Sigmoid colon (tissue), 3 donors: ENCODE results near the gene LMO1.

Experiments used
- CTCF ChIP-seq, 4 experiments: fragments of 450-650 bp in 3 of 4; fragments of 200-600 bp in 1 of 4; IDR thresholded peaks; one replicate each; pipeline ENCODE4 v1.5.1; 2016 to 2019; ENCODE audit warnings: antibody characterized with exemption in 4 of 4, mild to moderate bottlenecking in 3 of 4, moderate library complexity in 2 of 4
- POLR2A ChIP-seq, 2 donors: fragments of 450-650 bp; IDR thresholded peaks; one replicate each; pipeline ENCODE4 v1.6.1; 2016; ENCODE audit warnings: antibody characterized with exemption in 2 of 2, mild to moderate bottlenecking in 2 of 2, moderate library complexity in 2 of 2

GRCh38 chr11:8243458-8243857, 20.2 kb downstream of the LMO1 start:
- no peak for TF ChIP-seq CTCF (IDR thresholded peaks at IDR 0.05)
- TF ChIP-seq POLR2A (IDR thresholded peaks at IDR 0.05), result no peak
